Trophoblast cell (in vitro differentiated cells and primary cell): ENCODE measurements around the gene WDR27.

Source experiments
- DNase-seq, 2 donors: peaks; one replicate each; pipeline ENCODE4 v3.0.0-alpha.2; 2016
- H2AFZ ChIP-seq: 2 replicates; pipeline ENCODE4 v1.6.1; 2013; ENCODE audit warnings: low read length, moderate library complexity, mild to moderate bottlenecking; ENCODE audit not compliant: insufficient read depth, poor library complexity
- H2AK5ac ChIP-seq: 2 replicates; pipeline ENCODE4 v1.6.1; 2013; ENCODE audit warnings: mild to moderate bottlenecking, low read length
- H2BK120ac ChIP-seq: 2 replicates; pipeline ENCODE4 v1.6.1; 2013; ENCODE audit warnings: low read length, mild to moderate bottlenecking, moderate library complexity; ENCODE audit not compliant: insufficient read depth, poor library complexity
- H2BK12ac ChIP-seq: 2 replicates; pipeline ENCODE4 v1.6.1; 2013; ENCODE audit warnings: mild to moderate bottlenecking, low read length, moderate library complexity
- H2BK5ac ChIP-seq: 2 replicates; pipeline ENCODE4 v1.6.1; 2013; ENCODE audit warnings: low read length, low read depth, moderate library complexity, mild to moderate bottlenecking; ENCODE audit not compliant: poor library complexity
- H3K14ac ChIP-seq: 2 replicates; pipeline ENCODE4 v1.6.1; 2013; ENCODE audit warnings: mild to moderate bottlenecking, low read length
- H3K18ac ChIP-seq: 2 replicates; pipeline ENCODE4 v1.6.1; 2013; ENCODE audit warnings: mild to moderate bottlenecking, low read length
- H3K23ac ChIP-seq: 2 replicates; pipeline ENCODE4 v1.6.1; 2013; ENCODE audit warnings: low read length
- H3K27ac ChIP-seq: 2 replicates; pipeline ENCODE4 v1.5.1; 2013; ENCODE audit warnings: low read depth, mild to moderate bottlenecking, inconsistent platforms, low read length, moderate library complexity
- H3K27me3 ChIP-seq: 2 replicates; pipeline ENCODE4 v1.6.1; 2013; ENCODE audit warnings: inconsistent platforms, mild to moderate bottlenecking, low read length, moderate library complexity; ENCODE audit not compliant: insufficient read depth
- H3K36me3 ChIP-seq, 2 experiments: 1 replicate in 1 of 2; 2 replicates in 1 of 2; pipeline ENCODE4 v1.6.1; 2013; ENCODE audit warnings: low read length in 2 of 2, mild to moderate bottlenecking in 2 of 2, moderate library complexity in 1 of 2; ENCODE audit not compliant: insufficient read depth in 2 of 2, control insufficient read depth in 1 of 2
- H3K4ac ChIP-seq: 2 replicates; pipeline ENCODE4 v1.6.1; 2013; ENCODE audit warnings: low read depth, mild to moderate bottlenecking, low read length, moderate library complexity
- H3K4me1 ChIP-seq, 2 experiments: 1 replicate in 1 of 2; 2 replicates in 1 of 2; pipeline ENCODE4 v1.6.1; 2013; ENCODE audit warnings: low read length in 2 of 2, mild to moderate bottlenecking in 2 of 2, moderate library complexity in 1 of 2; ENCODE audit not compliant: insufficient read depth in 2 of 2, control insufficient read depth in 1 of 2
- H3K4me2 ChIP-seq: 2 replicates; pipeline ENCODE4 v1.6.1; 2013; ENCODE audit warnings: inconsistent platforms, mild to moderate bottlenecking, low read length, moderate library complexity
- H3K4me3 ChIP-seq: 2 replicates; pipeline ENCODE4 v1.5.1; 2013; ENCODE audit warnings: mild to moderate bottlenecking, low read depth, low read length, inconsistent platforms
- H3K79me1 ChIP-seq: one replicate; pipeline ENCODE4 v1.6.1; 2013; ENCODE audit warnings: low read length
- H3K79me2 ChIP-seq: 2 replicates; pipeline ENCODE4 v1.6.1; 2013; ENCODE audit warnings: low read length, mild to moderate bottlenecking; ENCODE audit not compliant: control insufficient read depth, insufficient read depth, poor library complexity
- H3K9ac ChIP-seq: 2 replicates; pipeline ENCODE4 v1.6.1; 2013; ENCODE audit warnings: mild to moderate bottlenecking, low read length
- H3K9me3 ChIP-seq: 2 replicates; pipeline ENCODE4 v1.6.1; 2013; ENCODE audit warnings: low read depth, mild to moderate bottlenecking, control low read depth, inconsistent platforms, low read length; ENCODE audit not compliant: insufficient read depth
- H4K12ac ChIP-seq: 2 replicates; pipeline ENCODE4 v1.6.1; 2013; ENCODE audit warnings: low read depth, mild to moderate bottlenecking, low read length, moderate library complexity
- H4K8ac ChIP-seq: 2 replicates; pipeline ENCODE4 v1.6.1; 2013; ENCODE audit warnings: low read depth, mild to moderate bottlenecking, low read length, moderate library complexity
- H4K91ac ChIP-seq: one replicate; pipeline ENCODE4 v1.6.1; 2013; ENCODE audit warnings: low read depth, mild to moderate bottlenecking, low read length, moderate library complexity
- WGBS: extraction: QIAGEN DNeasy Blood & Tissue Kit; methylation state at CpG from one replicate; pipeline ENCODE4 v1.1.7; 2013; ENCODE audit warnings: missing lambda C conversion rate; ENCODE audit not compliant: insufficient read length, insufficient coverage; ENCODE audit errors: extremely low coverage; 5-methylcytosine and 5-hydroxymethylcytosine counted together

The WDR27 gene

GRCh38 chr6:169583886-169584541 lies 117.8 kb downstream of the WDR27 start:
- Histone ChIP-seq H3K36me3 (peaks cover 2 to 3% of the 10 kb centered on the region in 2 experiments), H4K12ac (no peak overlapping the region), H3K9ac (no peak overlapping the region), H2BK12ac (no peak overlapping the region), H3K79me1 (no peaks in the 10 kb centered on the region), H3K23ac (no peak overlapping the region), H3K27ac (no peak overlapping the region), H3K18ac (no peak overlapping the region), H4K8ac (no peak overlapping the region), H4K91ac (no peak overlapping the region), H3K4ac (no peak overlapping the region), H3K27me3 (no peaks in the 10 kb centered on the region), H2BK120ac (no peak overlapping the region), H3K4me1 (no peaks in the 10 kb centered on the region), H3K14ac (no peak overlapping the region), H2AK5ac (no peak overlapping the region), H3K4me2 (no peak overlapping the region), H3K79me2 (no peaks in the 10 kb centered on the region), H2AFZ (no peak overlapping the region), H2BK5ac (no peak overlapping the region), H3K4me3 (no peak overlapping the region), H3K9me3 (peaks cover 3% of the 10 kb centered on the region)
- no peak for DNase-seq
- WGBS = no CpG with 5 or more reads among the region's 6 CpGs

DNA sequence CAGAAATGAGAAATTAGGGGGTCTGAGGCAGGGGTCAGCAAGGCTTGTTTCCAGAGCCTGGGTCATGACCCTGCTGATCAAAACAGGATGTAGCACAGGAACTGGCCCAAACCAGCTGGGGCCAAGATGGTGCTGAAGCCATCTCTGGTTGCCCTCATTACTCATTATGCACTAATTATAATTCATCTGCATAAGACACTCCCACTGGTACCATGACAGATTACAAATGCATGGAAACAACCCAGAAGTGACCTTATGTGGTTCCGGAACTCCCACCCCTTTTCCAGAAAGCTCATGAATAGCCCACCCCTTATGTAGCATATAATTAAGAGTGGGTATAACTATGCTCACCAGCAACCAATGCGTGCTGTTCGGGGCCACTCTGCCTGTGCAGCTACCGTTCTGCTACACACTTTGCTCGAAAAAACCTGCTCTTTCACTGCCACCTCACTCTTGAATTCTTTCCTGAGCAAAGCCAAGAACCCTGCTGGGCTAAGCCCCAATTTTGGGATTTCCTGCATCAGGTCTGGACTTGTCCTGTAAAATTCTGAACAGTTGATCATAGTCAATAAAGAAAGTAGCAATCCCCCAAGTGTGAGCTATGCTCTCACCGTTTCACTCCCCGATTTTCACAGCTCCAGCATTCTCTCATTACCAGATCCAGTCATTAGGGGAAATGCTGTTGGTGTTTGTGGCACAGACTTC lies 122.3 kb downstream of the WDR27 start:
- H3K4me2 ChIP-seq = no peak overlapping the region
- no peak for DNase-seq
- no peak overlapping the region for H4K91ac ChIP-seq
- no peak overlapping the region for H3K4ac ChIP-seq
- no peak overlapping the region for H2BK12ac ChIP-seq
- H4K8ac ChIP-seq = no peak overlapping the region
- no peak overlapping the region for H3K4me3 ChIP-seq
- H4K12ac ChIP-seq = no peak overlapping the region
- H2AFZ ChIP-seq = no peak overlapping the region
- no peaks in the 10 kb centered on the region for H3K4me1 ChIP-seq
- no CpG with 5 or more reads among the region's 7 CpGs for WGBS
- H2BK5ac ChIP-seq = no peak overlapping the region
- H3K14ac ChIP-seq = no peak overlapping the region
- H3K23ac ChIP-seq = no peak overlapping the region
- H3K79me1 ChIP-seq = no peaks in the 10 kb centered on the region
- no peak overlapping the region for H2BK120ac ChIP-seq
- H3K36me3 ChIP-seq = peaks cover 0 to 3% of the 10 kb centered on the region in 2 experiments
- H3K18ac ChIP-seq = no peak overlapping the region
- H3K9ac ChIP-seq = no peak overlapping the region
- H3K79me2 ChIP-seq = no peaks in the 10 kb centered on the region
- no peak overlapping the region for H2AK5ac ChIP-seq
- peaks cover 3% of the 10 kb centered on the region for H3K9me3 ChIP-seq
- no peak overlapping the region for H3K27ac ChIP-seq
- no peaks in the 10 kb centered on the region for H3K27me3 ChIP-seq

- Histone ChIP-seq H3K4me2 (no peak overlapping the region), H3K14ac (no peak overlapping the region), H2BK12ac (no peak overlapping the region), H2AK5ac (no peak overlapping the region), H3K4me1 (no peaks in the 10 kb centered on the region), H3K9me3 (peaks cover 3% of the 10 kb centered on the region), H3K79me1 (no peaks in the 10 kb centered on the region), H4K8ac (no peak overlapping the region), H3K27ac (no peak overlapping the region), H3K23ac (no peak overlapping the region), H3K9ac (no peak overlapping the region), H3K18ac (no peak overlapping the region), H2AFZ (no peak overlapping the region), H3K4me3 (no peak overlapping the region), H3K79me2 (no peaks in the 10 kb centered on the region), H4K91ac (no peak overlapping the region), H3K27me3 (no peaks in the 10 kb centered on the region), H3K36me3 (peaks cover 0 to 3% of the 10 kb centered on the region in 2 experiments), H2BK5ac (no peak overlapping the region), H4K12ac (no peak overlapping the region), H3K4ac (no peak overlapping the region), H2BK120ac (no peak overlapping the region)
- 100% methylated on average over 3 of the region's 14 CpGs for WGBS
- no peak for DNase-seq
These were observed 123.9 kb downstream of the WDR27 start for GRCh38 chr6:169577974-169578373.

DNA sequence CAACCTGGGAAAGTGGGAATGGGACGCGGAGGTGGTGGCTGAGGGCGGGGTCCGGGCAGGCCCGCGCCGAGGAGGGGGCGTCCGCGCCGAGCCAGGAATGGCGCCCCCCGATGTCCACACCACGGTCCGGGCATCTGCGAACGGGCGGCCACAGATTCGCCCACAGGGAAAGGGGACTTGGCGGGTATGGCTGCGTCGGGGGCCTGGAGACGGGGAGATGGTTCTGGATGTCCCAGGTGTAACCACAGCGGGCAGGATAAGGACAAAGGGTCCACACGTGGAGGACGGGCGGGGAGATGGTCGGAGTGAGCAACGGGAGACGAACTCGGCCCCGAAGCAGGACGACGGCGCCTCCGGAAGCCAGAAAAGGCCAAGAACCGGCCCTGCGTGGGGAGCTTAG lies 124.6 kb downstream of the WDR27 start:
- H3K4me2 ChIP-seq = no peak overlapping the region
- no peak overlapping the region for H3K9ac ChIP-seq
- H4K12ac ChIP-seq = no peak overlapping the region
- H3K4ac ChIP-seq = no peak overlapping the region
- H3K14ac ChIP-seq = no peak overlapping the region
- no peaks in the 10 kb centered on the region for H3K27me3 ChIP-seq
- no peak overlapping the region for H3K23ac ChIP-seq
- WGBS = no CpG with 5 or more reads among the region's 38 CpGs
- DNase-seq = no peak
- H3K9me3 ChIP-seq = peaks cover 3% of the 10 kb centered on the region
- no peak overlapping the region for H2BK12ac ChIP-seq
- peaks cover 0 to 3% of the 10 kb centered on the region in 2 experiments for H3K36me3 ChIP-seq
- H3K27ac ChIP-seq = no peak overlapping the region
- no peak overlapping the region for H4K91ac ChIP-seq
- H3K4me3 ChIP-seq = no peak overlapping the region
- H2BK5ac ChIP-seq = no peak overlapping the region
- no peak overlapping the region for H3K18ac ChIP-seq
- no peak overlapping the region for H2AK5ac ChIP-seq
- H2AFZ ChIP-seq = no peak overlapping the region
- no peaks in the 10 kb centered on the region for H3K79me1 ChIP-seq
- H2BK120ac ChIP-seq = no peak overlapping the region
- H3K79me2 ChIP-seq = no peaks in the 10 kb centered on the region
- no peak overlapping the region for H4K8ac ChIP-seq
- H3K4me1 ChIP-seq = no peaks in the 10 kb centered on the region
